Uterus (tissue), 4 donors: ENCODE data around the gene LNP1. TPM values are rescaled to one million over a fixed set of nuclear protein-coding genes. Genes with fewer than 3 reads are reported as not detected.

ENCODE experiments used
- DNase-seq, 2 donors: peaks; one replicate each; pipeline ENCODE4 v3.0.0-alpha.2; 2019 to 2020
- H3K27ac ChIP-seq, 2 donors: fragments of 200-600 bp; sonication (generic); 1 replicate in 1 of 2; 2 replicates in 1 of 2; pipeline ENCODE4 v1.5.1; 2016 to 2018
- H3K27me3 ChIP-seq, 2 donors: fragments of 200-600 bp; sonication (generic); one replicate each; pipeline ENCODE4 v1.5.1; 2018 to 2019; ENCODE audit warnings: control low read depth in 1 of 2
- H3K36me3 ChIP-seq, 2 donors: fragments of 200-600 bp; sonication (generic); one replicate each; pipeline ENCODE4 v1.5.1; 2019; ENCODE audit warnings: control low read depth in 1 of 2
- H3K4me1 ChIP-seq, 2 donors: fragments of 200-600 bp; sonication (generic); one replicate each; pipeline ENCODE4 v1.5.1; 2018 to 2019; ENCODE audit warnings: control low read depth in 1 of 2
- H3K4me3 ChIP-seq, 2 donors: fragments of 200-600 bp; sonication (generic); 1 replicate in 1 of 2; 2 replicates in 1 of 2; pipeline ENCODE4 v1.5.1; 2018 to 2019; ENCODE audit warnings: mild to moderate bottlenecking in 1 of 2
- H3K9me3 ChIP-seq, 2 donors: fragments of 200-600 bp; sonication (generic); one replicate each; pipeline ENCODE4 v1.5.1; 2019; ENCODE audit warnings: control low read depth in 1 of 2
- POLR2A ChIP-seq, 2 donors: fragments of 450-650 bp; IDR thresholded peaks; one replicate each; pipeline ENCODE4 v1.6.1; 2016; ENCODE audit warnings: antibody characterized with exemption in 2 of 2, mild to moderate bottlenecking in 1 of 2, moderate library complexity in 1 of 2
- intact Hi-C: fragments of 100-400 bp; cut with DNase I; formaldehyde crosslinking; loops from one replicate; pipeline ENCODE4 v1.15.1; 2023; ENCODE audit warnings: low total_unique reads
- total RNA-seq, 4 donors: library from RNA; depleted of rRNA in 3 of 4; stranded (reverse); fragments of >200 nt in 3 of 4; gene quantifications; one replicate each; pipeline versions ENCODE4 v1.1.0 to v1.2.4, GENCODE V29; 2014 to 2023
- TF ChIP-seq, protein P1 (sequence below), 4 experiments: fragments of 200-600 bp in 2 of 4; fragments of 450-650 bp in 2 of 4; sonication (generic) in 2 of 4; IDR thresholded peaks; one replicate each; pipeline ENCODE4 v1.5.1; 2016 to 2019; ENCODE audit warnings: antibody characterized with exemption in 4 of 4, mild to moderate bottlenecking in 2 of 4, moderate library complexity in 1 of 4
- donor health status: DM: yes; HTN: yes; CAD: no.

The LNP1 gene
- total RNA-seq, 4 donors from 2014 or later = 1.3 to 12.9 (median 4.4) TPM; not detected in 1

GRCh38 chr3:100368441-100368840 is 32.9 kb upstream of the LNP1 start:
- no peak for TF ChIP-seq POLR2A (IDR thresholded peaks at IDR 0.05)
- TF ChIP-seq, protein P1, sequence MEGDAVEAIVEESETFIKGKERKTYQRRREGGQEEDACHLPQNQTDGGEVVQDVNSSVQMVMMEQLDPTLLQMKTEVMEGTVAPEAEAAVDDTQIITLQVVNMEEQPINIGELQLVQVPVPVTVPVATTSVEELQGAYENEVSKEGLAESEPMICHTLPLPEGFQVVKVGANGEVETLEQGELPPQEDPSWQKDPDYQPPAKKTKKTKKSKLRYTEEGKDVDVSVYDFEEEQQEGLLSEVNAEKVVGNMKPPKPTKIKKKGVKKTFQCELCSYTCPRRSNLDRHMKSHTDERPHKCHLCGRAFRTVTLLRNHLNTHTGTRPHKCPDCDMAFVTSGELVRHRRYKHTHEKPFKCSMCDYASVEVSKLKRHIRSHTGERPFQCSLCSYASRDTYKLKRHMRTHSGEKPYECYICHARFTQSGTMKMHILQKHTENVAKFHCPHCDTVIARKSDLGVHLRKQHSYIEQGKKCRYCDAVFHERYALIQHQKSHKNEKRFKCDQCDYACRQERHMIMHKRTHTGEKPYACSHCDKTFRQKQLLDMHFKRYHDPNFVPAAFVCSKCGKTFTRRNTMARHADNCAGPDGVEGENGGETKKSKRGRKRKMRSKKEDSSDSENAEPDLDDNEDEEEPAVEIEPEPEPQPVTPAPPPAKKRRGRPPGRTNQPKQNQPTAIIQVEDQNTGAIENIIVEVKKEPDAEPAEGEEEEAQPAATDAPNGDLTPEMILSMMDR (IDR thresholded peaks at IDR 0.05) = no peak
- H3K27me3 ChIP-seq = no peaks in the 10 kb centered on the region
- no peaks in the 10 kb centered on the region for H3K9me3 ChIP-seq
- no peaks in the 10 kb centered on the region for H3K36me3 ChIP-seq
- no peak overlapping the region for H3K27ac ChIP-seq
- no peak overlapping the region for H3K4me3 ChIP-seq
- no peak for DNase-seq
- intact Hi-C loops = no loop called here
- no peaks in the 10 kb centered on the region for H3K4me1 ChIP-seq

- H3K4me1 ChIP-seq = no peaks in the 10 kb centered on the region
- no peak for DNase-seq
- H3K27ac ChIP-seq = no peak overlapping the region
- intact Hi-C loops = no loop called here
- no peak overlapping the region for H3K4me3 ChIP-seq
- no peak for TF ChIP-seq POLR2A (IDR thresholded peaks at IDR 0.05)
- TF ChIP-seq, protein P1 (IDR thresholded peaks at IDR 0.05) = no peak
- H3K9me3 ChIP-seq = no peaks in the 10 kb centered on the region
- no peaks in the 10 kb centered on the region for H3K27me3 ChIP-seq
- H3K36me3 ChIP-seq = no peaks in the 10 kb centered on the region
Observed at GRCh38 chr3:100370756-100371155, 30.6 kb upstream of the LNP1 start.

GRCh38 chr3:100374521-100374920 is 26.8 kb upstream of the LNP1 start:
- H3K4me1 ChIP-seq = no peaks in the 10 kb centered on the region
- no peaks in the 10 kb centered on the region for H3K36me3 ChIP-seq
- no peak for DNase-seq
- H3K27me3 ChIP-seq = no peaks in the 10 kb centered on the region
- no peak overlapping the region for H3K4me3 ChIP-seq
- H3K9me3 ChIP-seq = no peaks in the 10 kb centered on the region
- TF ChIP-seq, protein P1 (IDR thresholded peaks at IDR 0.05) = no peak
- TF ChIP-seq POLR2A (IDR thresholded peaks at IDR 0.05) = no peak
- H3K27ac ChIP-seq = no peak overlapping the region
- intact Hi-C loops = no loop called here

DNA sequence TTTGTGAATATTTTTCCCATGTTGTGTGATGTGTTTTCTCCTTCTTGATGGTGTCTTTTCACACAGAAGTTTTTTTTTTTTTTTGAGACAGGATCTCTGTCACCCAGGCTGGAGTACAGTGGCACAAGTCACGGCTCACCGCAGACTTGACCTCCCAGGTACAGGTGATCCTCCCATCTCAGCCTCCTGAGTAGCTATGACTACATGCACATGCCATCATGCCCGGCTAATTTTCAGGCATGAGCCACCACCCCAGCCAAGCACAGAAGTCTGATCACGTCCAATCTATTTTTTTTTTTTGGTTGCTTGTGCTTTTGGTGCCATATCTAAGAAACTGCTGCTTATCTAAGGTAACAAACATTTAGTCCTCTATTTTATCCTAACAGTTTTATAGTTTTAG is 25.0 kb upstream of the LNP1 start:
- intact Hi-C loops = no loop called here

DNA sequence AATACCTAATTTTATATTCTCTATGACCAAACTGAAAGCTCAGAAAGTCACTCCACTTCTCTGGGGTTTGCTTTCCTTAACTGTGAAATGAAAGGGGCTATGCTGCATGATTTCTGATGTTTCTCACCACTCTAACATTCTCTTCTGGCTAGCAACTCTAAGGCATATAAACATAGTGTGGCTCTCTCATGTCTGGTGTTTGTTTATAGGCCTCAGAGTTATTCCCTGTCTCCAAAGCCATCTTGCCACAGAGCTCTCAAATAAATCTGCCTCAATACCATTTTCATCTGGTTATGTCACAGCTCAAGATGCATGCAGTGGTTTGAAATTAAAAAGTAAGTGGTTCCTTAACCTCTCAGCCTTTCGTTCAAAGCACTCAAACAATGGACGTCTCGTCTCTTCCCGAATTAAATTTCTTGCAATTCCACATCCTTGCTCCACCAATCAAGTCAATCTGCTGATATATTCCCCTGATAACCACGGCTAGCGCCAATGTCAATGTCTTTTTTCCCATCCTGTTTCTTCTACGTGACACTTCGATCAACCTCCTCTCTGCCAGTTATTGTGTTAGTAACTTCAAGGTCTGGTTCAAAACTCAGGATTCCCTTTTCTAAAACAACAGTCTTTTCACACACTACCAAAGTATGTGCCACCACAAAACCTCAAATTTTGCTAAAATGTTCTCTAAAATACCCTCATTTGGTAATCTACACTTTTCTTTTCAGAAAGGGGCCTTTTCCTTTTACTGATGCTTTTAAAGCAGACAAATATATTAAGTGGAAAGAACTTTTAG is 16.4 kb upstream of the LNP1 start:
- no peak for TF ChIP-seq POLR2A (IDR thresholded peaks at IDR 0.05)
- TF ChIP-seq, protein P1 (IDR thresholded peaks at IDR 0.05) = no peak
- H3K36me3 ChIP-seq = no peaks in the 10 kb centered on the region
- no peak overlapping the region for H3K27ac ChIP-seq
- H3K4me3 ChIP-seq = no peak overlapping the region
- intact Hi-C loops = no loop called here
- no peaks in the 10 kb centered on the region for H3K4me1 ChIP-seq
- no peaks in the 10 kb centered on the region for H3K9me3 ChIP-seq
- no peak for DNase-seq
- H3K27me3 ChIP-seq = no peaks in the 10 kb centered on the region

More for the DNA sequence above, 25.0 kb upstream of the LNP1 start:
- no peak overlapping the region for H3K4me3 ChIP-seq
- no peaks in the 10 kb centered on the region for H3K27me3 ChIP-seq
- no peak overlapping the region for H3K27ac ChIP-seq
- no peaks in the 10 kb centered on the region for H3K36me3 ChIP-seq
- no peaks in the 10 kb centered on the region for H3K9me3 ChIP-seq
- H3K4me1 ChIP-seq = no peaks in the 10 kb centered on the region
- TF ChIP-seq, protein P1 (IDR thresholded peaks at IDR 0.05) = no peak
- TF ChIP-seq POLR2A (IDR thresholded peaks at IDR 0.05) = no peak
- DNase-seq = no peak
